NCI-H774 (cell line): ENCODE results near the gene HSPA14.
"Not testable (repeated sequence)": the region's sequence is repeated elsewhere in the genome, so short reads cannot be mapped to it uniquely, and the experiment has no call there.

ENCODE experiments used
- DNase-seq: peaks from one replicate; lab custom pipeline; 2025; lab: John Stamatoyannopoulos, UW

Gene HSPA14

GRCh38 chr10:14837003-14837756 lies 926 bp upstream of the HSPA14 start:
- DNase-seq: no peak

- peak; percentile 4 for DNase-seq
Observed at GRCh38 chr10:14838582-14839304, 637 bp downstream of the HSPA14 start.

DNA sequence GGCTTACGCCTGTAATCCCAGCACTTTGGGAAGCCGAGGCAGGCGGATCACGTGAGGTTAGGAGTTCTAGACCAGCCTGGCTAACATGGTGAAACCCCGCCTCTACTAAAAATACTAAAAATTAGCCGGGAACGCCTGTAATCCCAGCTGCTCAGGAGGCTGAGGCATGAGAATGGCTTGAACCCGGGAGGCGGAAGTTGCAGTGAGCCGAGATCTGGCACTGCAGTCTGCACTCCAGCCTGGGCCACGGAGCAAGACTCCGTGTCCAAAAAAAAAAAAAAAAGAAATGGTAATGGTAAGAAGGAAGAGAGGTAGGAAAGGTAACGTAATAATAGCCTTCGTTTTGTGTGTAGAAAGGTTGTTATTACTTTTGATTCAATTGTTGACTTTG lies 1.2 kb downstream of the HSPA14 start:
- no peak for DNase-seq

DNA sequence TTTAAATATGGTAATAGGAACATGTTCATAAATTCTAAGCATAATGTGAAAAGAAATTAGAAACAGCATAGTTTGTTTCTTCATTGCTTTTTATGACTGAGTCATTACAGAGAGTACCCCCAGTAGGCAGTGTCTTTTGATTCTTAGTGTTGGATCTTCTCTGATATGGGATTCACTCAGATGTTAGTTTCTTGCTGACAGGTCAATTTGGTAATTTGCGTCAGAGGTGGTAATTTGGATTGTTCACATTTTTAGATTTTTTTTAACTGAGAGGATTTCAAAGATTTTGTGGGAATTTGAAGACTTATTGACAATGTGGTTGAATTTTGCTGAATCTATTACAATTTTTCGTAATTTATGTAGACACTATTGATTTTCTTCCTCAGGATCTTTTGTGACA lies 2.1 kb downstream of the HSPA14 start:
- no peak for DNase-seq

GRCh38 chr10:14843327-14843988 lies 5.4 kb downstream of the HSPA14 start:
- DNase-seq: no peak

DNA sequence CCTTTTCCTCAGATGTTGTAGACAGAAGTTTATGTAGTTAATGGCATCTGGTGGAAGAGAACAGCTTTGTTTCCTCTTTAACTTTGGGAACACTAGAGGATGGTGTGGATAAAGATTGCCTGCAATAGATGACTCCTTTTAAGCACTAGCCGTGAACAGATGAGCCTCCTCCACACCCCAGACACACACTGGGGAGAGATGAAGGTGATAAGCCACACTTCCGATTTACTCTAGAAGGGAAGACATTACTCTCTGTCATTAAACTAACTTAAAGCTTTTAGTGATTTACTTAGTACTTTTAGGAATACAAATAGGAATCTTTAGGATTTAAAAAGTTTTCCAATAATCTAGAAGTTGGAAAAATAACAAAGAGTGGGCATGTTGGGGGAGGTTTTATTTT lies 6.8 kb downstream of the HSPA14 start:
- no peak for DNase-seq

GRCh38 chr10:14852236-14852635 lies 14.1 kb downstream of the HSPA14 start:
- DNase-seq: no peak

- no peak for DNase-seq
Observed at GRCh38 chr10:14855453-14855852, 17.3 kb downstream of the HSPA14 start.

DNA sequence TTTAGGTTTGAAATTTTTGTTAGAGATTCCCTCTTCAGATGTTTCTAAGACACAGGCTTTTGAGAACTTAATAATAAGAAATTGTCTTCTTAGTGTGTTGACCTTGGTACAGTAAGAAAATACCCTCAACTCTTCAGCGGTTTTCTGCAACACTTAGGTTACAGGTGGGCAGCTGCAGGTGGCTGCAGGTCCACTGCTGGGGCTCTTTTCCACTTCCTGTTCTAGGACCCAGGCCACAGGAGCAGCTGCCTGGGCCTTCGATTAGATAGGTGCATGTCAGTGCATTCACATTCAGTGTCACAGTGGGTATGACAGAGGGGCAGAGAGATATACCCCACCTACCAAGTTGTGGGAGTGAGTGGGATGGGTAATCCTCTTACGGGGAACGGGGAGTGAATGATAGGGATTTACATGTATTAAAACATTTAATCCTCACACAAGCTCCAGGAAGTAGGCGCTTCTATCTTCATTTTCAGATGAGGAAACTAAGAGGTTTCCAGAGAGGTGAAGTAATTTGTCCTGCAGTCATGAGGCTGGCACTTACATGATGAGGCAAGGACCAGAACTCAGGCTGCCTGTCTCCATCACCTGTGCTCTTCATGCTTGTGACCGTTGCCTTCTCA lies 20.3 kb downstream of the HSPA14 start:
- DNase-seq: no peak

DNA sequence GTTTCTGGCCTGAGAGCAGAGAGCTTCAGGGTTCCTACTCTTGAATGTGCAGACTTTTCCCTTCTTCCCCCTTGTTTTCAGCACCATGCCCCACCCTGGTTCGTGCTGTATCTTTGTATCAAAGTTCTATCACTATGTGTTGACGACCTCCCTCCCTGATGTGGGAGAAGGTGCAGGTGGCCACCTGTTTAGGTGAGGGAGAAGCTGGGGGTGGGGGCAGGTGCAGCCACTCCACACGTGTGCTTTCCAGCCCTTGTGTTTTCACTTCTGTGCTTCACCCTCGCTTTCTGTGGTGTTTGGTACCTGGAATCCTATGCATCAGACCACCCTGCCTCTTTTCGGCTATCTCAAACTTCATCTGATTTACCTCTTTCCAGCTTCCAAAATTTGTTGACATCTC lies 20.9 kb downstream of the HSPA14 start:
- no peak for DNase-seq

GRCh38 chr10:14859775-14860174 lies 21.7 kb downstream of the HSPA14 start:
- no peak for DNase-seq

- no peak for DNase-seq
Observed at GRCh38 chr10:14860791-14861190, 22.7 kb downstream of the HSPA14 start.

- DNase-seq: not testable (repeated sequence)
Observed at GRCh38 chr10:14864466-14864865, 26.4 kb downstream of the HSPA14 start.

DNA sequence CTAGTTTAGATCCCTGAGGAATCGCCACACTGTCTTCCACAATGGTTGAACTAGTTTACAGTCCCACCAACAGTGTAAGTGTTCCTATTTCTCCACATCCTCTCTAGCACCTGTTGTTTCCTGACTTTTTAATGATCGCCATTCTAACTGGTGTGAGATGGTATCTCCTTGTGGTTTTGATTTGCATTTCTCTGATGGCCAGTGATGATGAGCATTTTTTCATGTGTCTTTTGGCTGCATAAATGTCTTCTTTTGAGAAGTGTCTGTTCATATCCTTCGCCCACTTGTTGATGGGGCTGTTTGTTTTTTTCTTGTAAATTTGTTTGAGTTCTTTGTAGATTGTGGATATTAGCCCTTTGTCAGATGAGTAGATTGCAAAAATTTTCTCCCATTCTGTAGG lies 26.8 kb downstream of the HSPA14 start:
- not testable (repeated sequence) for DNase-seq

- no peak for DNase-seq
Observed at GRCh38 chr10:14873090-14873760, 35.1 kb downstream of the HSPA14 start.

DNA sequence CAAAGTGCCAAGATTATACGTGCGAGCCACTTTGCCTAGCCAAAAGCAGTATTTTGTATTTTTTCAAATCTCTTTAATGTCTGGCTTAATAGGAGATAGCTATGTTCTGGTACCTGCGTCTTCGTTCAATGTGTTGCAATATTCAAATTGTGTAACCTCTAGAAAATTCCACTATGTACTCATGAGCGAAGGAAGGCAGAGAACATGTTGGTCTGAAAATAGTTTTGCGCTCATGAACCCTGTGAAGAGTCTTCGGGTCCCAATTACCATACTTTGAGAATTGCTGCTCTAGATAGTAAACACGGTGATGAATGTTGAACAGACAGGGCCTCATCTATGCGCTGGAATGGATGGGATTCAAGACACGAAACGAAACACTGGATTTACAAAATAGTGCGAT lies 37.8 kb downstream of the HSPA14 start:
- DNase-seq: no peak

- no peak for DNase-seq
Observed at GRCh38 chr10:14876764-14877163, 38.7 kb downstream of the HSPA14 start.

- peak; percentile 94 for DNase-seq
Observed at GRCh38 chr10:14878266-14879123, 40.4 kb downstream of the HSPA14 start, which contains the start of gene SUV39H2. Gene SUV39H2 (plus strand): TSS chr10:14878866. CDS start chr10:14878889, 23 bp downstream.

- DNase-seq: no peak
Observed at GRCh38 chr10:14879124-14879927, 41.2 kb downstream of the HSPA14 start.

DNA sequence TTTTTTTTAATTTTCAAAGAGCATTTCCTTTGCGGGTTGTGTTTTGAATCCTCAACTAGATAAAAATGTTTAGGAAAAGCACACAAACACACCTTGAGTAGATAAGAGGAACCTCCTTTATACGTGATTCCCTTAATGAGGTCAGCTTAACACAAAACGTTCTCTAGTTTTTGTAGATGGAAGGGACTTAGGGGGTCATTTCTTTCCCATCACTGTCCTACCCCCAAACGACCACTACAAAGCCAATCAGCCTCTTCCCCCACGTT lies 41.8 kb downstream of the HSPA14 start:
- no peak for DNase-seq
